ENCODE data around the gene UBE2G2. TPM values are rescaled to one million over a fixed set of nuclear protein-coding genes. Genes with fewer than 3 reads are reported as not detected.

The UBE2G2 gene
- total RNA-seq, 4 donors from 2014 or later, result 62.5 to 126 (median 91.6) TPM

DNA sequence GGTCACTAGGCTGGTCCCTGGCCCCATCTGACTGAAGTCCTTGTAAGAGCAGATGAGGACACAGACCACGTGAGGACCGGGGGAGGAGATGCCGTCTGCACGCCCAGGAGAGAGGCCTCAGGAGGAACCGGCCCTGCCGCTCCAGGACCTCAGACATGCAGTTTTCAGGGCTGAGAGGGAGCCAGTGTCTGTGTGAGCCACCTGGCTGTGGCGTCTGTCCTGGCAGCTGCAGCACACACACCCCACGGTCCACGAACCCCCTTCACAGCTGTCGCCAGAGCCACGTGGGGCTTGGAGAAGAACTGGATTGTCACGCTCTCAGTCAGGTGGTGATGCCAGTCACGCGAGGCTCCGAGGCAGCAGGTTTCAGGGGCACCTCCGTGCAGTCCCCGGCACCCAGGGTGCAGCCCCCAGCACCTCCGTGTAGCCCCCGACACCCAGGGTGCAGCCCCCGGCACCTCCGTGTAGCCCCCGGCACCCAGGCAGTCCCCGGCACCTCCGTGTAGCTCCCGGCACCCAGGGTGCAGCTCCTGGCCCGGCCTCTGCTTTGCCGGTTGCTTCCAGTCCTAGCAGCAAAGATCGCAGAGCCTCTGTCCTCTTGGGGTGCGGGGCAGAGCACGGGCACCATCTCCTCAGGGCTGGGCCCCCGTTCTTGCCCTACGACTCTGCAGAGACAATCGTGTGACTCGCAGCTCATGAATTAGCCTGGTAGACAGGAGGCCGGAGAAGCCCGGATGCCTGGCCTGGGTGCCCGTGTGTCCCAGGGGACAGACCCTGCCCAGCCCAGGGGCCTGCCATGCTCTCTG, 35.2 kb upstream of the UBE2G2 start:
- DNase-seq (ENCODE audit: low spot score in 2 of 2), result no peak
- Histone ChIP-seq H3K27me3 (no peaks in the 10 kb centered on the region), H3K9me3 (no peaks in the 10 kb centered on the region), H3K36me3 (no peaks in the 10 kb centered on the region), H3K4me3 (no peak overlapping the region), H3K4me1 (peaks cover 6% of the 10 kb centered on the region), H3K27ac (no peak overlapping the region)
- 42% methylated on average over 16 of the region's 37 CpGs for WGBS
- no peak for TF ChIP-seq EP300 (IDR thresholded peaks at IDR 0.05)
- TF ChIP-seq, protein P1, sequence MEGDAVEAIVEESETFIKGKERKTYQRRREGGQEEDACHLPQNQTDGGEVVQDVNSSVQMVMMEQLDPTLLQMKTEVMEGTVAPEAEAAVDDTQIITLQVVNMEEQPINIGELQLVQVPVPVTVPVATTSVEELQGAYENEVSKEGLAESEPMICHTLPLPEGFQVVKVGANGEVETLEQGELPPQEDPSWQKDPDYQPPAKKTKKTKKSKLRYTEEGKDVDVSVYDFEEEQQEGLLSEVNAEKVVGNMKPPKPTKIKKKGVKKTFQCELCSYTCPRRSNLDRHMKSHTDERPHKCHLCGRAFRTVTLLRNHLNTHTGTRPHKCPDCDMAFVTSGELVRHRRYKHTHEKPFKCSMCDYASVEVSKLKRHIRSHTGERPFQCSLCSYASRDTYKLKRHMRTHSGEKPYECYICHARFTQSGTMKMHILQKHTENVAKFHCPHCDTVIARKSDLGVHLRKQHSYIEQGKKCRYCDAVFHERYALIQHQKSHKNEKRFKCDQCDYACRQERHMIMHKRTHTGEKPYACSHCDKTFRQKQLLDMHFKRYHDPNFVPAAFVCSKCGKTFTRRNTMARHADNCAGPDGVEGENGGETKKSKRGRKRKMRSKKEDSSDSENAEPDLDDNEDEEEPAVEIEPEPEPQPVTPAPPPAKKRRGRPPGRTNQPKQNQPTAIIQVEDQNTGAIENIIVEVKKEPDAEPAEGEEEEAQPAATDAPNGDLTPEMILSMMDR (IDR thresholded peaks at IDR 0.05), result no peak
- no peak for TF ChIP-seq POLR2AphosphoS5 (IDR thresholded peaks at IDR 0.05)
- no peak for TF ChIP-seq POLR2A (IDR thresholded peaks at IDR 0.05)

DNA sequence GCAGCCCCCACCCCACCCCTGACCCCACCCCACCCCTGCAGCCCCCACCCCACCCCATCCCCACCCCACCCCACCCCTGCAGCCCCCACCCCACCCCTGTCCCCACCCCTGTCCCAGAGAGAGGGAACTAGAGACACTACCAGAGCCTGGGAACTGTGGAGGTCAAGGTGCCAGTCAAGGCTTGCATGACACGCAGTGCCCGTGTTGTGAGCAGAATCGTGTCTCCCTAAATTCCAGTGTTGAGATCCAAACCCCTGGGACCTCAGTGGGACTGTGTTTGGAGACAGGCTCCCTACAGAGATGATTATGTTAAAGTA, 34.7 kb upstream of the UBE2G2 start:
- H3K36me3 ChIP-seq, result no peaks in the 10 kb centered on the region
- no peaks in the 10 kb centered on the region for H3K9me3 ChIP-seq
- no peak overlapping the region for H3K27ac ChIP-seq
- H3K4me1 ChIP-seq, result peaks cover 6% of the 10 kb centered on the region
- WGBS, result no CpG with 5 or more reads among the region's 3 CpGs
- TF ChIP-seq POLR2A (IDR thresholded peaks at IDR 0.05), result no peak
- TF ChIP-seq POLR2AphosphoS5 (IDR thresholded peaks at IDR 0.05), result no peak
- TF ChIP-seq, protein P1 (IDR thresholded peaks at IDR 0.05), result no peak
- no peak for TF ChIP-seq EP300 (IDR thresholded peaks at IDR 0.05)
- DNase-seq (ENCODE audit: low spot score in 2 of 2), result no peak
- no peak overlapping the region for H3K4me3 ChIP-seq
- no peaks in the 10 kb centered on the region for H3K27me3 ChIP-seq

DNA sequence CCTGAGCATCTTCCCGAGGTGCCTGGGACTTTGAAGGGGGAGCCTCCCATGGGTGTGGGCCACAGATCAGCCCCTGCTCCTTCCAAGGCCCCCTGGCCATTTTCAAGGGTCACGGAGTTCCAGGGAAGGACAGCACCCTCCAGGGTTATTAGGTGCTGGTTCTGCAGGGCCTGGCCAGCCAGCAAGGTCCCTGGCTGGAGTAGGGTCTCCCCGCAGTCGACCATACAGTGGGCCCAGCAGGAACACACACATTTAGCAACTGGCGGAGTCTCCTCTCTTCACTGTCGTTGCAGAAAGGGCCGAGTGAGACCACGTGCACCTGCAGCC, 34.0 kb upstream of the UBE2G2 start:
- Histone ChIP-seq H3K9me3 (no peaks in the 10 kb centered on the region), H3K27me3 (no peaks in the 10 kb centered on the region), H3K4me3 (no peak overlapping the region), H3K4me1 (peaks cover 6% of the 10 kb centered on the region), H3K27ac (no peak overlapping the region), H3K36me3 (no peaks in the 10 kb centered on the region)
- 74% methylated on average over 5 of the region's 8 CpGs for WGBS
- DNase-seq (ENCODE audit: low spot score in 2 of 2), result no peak
- TF ChIP-seq, protein P1 (IDR thresholded peaks at IDR 0.05), result no peak
- TF ChIP-seq POLR2A (IDR thresholded peaks at IDR 0.05) (no peak), EP300 (IDR thresholded peaks at IDR 0.05) (no peak), POLR2AphosphoS5 (IDR thresholded peaks at IDR 0.05) (no peak)

DNA sequence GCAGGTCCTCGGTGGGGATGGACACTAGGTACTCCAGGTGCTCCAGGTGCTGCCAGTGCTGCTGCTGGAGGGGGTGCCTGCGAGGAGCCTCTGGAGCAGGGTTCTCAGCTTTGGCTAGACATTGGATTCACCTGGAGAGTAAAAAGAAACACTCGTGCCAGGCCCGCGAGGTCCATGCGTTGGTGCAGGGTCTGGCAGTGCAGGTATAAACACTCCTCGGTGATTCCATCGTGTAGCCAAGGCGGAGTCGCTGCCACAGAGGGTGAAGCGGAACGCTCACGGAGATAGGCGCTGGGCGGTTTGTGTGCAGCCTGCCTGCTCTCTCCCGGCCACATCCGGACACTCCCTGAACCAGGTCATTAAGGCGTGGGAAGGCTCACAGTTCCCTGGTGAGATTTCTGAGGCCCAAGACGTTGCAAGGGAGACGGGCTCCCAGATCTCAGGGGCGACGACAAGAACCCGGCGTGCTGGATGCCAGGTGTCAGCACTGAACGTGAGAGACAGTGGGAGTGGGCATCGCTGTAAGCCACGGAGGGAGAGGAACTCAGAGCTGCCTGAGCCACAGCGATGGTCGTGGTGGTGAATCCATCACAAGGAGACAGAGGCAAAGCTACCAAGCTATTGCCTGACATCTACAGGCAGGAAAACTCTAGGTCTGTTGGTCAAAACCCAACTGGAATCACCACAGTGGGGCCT, 33.5 kb upstream of the UBE2G2 start:
- H3K9me3 ChIP-seq, result no peaks in the 10 kb centered on the region

More for the DNA sequence above, 33.5 kb upstream of the UBE2G2 start:
- Histone ChIP-seq H3K27ac (no peak overlapping the region), H3K4me3 (no peak overlapping the region), H3K36me3 (no peaks in the 10 kb centered on the region), H3K4me1 (peaks cover 6% of the 10 kb centered on the region), H3K27me3 (no peaks in the 10 kb centered on the region)
- no peak for TF ChIP-seq EP300 (IDR thresholded peaks at IDR 0.05)
- TF ChIP-seq, protein P1 (IDR thresholded peaks at IDR 0.05), result no peak
- TF ChIP-seq POLR2AphosphoS5 (IDR thresholded peaks at IDR 0.05), result no peak
- TF ChIP-seq POLR2A (IDR thresholded peaks at IDR 0.05), result no peak
- 84% methylated on average over 26 of the region's 29 CpGs for WGBS
- DNase-seq (ENCODE audit: low spot score in 2 of 2), result no peak
